RWPE2 (cell line): ENCODE data around the gene SRRM1.

ENCODE experiments used
- ATAC-seq: fragments of 200-7000 bp; cut with Tn5 transposase; 3 replicates; pipeline ENCODE4 v1.9.1; 2021; ENCODE audit warnings: low read depth
- DNase-seq: peaks from one replicate; pipeline ENCODE4 v3.0.0-alpha.2; 2020; ENCODE audit warnings: low spot score
- H3K27ac ChIP-seq: fragments of 450-650 bp; 2 replicates; pipeline ENCODE4 v1.5.1; 2017; ENCODE audit warnings: mild to moderate bottlenecking; ENCODE audit not compliant: poor library complexity, severe bottlenecking
- H3K27me3 ChIP-seq: fragments of 250-450 bp; sonication (Bioruptor Pico); 2 replicates; pipeline ENCODE4 v1.5.1; 2021; ENCODE audit warnings: mild to moderate bottlenecking, moderate library complexity; ENCODE audit not compliant: insufficient read depth, poor library complexity, severe bottlenecking
- H3K36me3 ChIP-seq: fragments of 250-450 bp; sonication (Bioruptor Pico); 2 replicates; pipeline ENCODE4 v1.5.1; 2020; ENCODE audit warnings: low read depth, mild to moderate bottlenecking, moderate library complexity
- H3K4me1 ChIP-seq: fragments of 250-450 bp; sonication (Bioruptor Pico); 2 replicates; pipeline ENCODE4 v1.5.1; 2021; ENCODE audit warnings: mild to moderate bottlenecking, moderate library complexity; ENCODE audit not compliant: insufficient read depth, poor library complexity, severe bottlenecking
- H3K4me3 ChIP-seq: fragments of 250-450 bp; sonication (Bioruptor Pico); 2 replicates; pipeline ENCODE4 v1.5.1; 2021; ENCODE audit warnings: mild to moderate bottlenecking, moderate library complexity; ENCODE audit not compliant: severe bottlenecking
- H3K9me3 ChIP-seq: fragments of 250-450 bp; sonication (Bioruptor Pico); 2 replicates; pipeline ENCODE4 v1.5.1; 2021; ENCODE audit warnings: mild to moderate bottlenecking, moderate library complexity; ENCODE audit not compliant: severe bottlenecking
- TF ChIP-seq, protein P1 (sequence below): fragments of 450-650 bp; IDR thresholded peaks from one replicate; pipeline ENCODE4 v1.5.1; 2017; ENCODE audit warnings: mild to moderate bottlenecking, moderate library complexity; ENCODE audit not compliant: poor library complexity, severe bottlenecking

Gene SRRM1, protein sequence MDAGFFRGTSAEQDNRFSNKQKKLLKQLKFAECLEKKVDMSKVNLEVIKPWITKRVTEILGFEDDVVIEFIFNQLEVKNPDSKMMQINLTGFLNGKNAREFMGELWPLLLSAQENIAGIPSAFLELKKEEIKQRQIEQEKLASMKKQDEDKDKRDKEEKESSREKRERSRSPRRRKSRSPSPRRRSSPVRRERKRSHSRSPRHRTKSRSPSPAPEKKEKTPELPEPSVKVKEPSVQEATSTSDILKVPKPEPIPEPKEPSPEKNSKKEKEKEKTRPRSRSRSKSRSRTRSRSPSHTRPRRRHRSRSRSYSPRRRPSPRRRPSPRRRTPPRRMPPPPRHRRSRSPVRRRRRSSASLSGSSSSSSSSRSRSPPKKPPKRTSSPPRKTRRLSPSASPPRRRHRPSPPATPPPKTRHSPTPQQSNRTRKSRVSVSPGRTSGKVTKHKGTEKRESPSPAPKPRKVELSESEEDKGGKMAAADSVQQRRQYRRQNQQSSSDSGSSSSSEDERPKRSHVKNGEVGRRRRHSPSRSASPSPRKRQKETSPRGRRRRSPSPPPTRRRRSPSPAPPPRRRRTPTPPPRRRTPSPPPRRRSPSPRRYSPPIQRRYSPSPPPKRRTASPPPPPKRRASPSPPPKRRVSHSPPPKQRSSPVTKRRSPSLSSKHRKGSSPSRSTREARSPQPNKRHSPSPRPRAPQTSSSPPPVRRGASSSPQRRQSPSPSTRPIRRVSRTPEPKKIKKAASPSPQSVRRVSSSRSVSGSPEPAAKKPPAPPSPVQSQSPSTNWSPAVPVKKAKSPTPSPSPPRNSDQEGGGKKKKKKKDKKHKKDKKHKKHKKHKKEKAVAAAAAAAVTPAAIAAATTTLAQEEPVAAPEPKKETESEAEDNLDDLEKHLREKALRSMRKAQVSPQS

DNA sequence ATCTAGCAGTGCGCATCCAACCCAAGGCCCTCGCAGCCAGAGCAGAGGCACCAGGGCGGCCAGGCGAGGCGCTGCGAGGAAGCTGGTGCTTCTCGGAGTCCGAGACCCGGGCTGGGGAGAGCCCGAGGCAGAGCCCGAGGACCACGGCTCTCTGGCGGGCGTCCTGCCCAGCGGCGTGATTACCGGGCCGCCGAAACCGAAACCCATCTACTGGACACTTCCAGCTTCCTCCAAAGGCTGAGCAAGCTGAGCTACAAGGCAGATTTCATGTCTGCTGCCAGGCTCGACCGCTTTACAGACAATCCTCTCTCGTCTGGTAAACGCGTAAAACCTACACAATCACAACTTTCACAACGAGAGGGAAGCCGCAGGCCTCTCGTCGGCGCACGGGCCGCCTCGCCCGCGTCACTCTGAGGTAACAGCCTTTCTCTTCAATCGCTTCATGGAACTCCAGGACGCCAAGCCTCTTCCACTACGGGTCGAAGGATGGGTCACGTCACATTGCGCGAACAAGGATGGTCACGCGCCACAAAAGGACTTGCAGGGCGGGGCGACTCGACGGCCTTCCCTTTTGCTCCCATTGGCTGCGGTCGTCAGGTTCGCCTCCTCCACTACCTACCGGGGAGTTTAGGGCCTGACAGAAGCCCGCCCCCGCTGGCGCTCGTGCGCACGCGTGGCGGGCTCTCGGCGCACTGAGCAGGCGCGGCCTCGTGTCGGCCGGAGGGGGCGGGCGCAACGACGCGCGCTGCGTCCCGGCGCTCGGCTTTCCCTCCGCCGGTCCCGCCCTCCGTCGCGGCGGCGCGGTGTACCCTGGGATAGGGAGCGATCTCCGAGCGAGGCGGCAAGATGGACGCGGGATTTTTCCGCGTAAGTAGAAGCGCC is at the start of gene SRRM1:
Gene SRRM1, plus strand, starts transcription at position 822 of the 882 bp plus-strand sequence. Its CDS starts 25 bp downstream, at position 847.
- peak; percentile 100 for DNase-seq
- TF ChIP-seq, protein P1, sequence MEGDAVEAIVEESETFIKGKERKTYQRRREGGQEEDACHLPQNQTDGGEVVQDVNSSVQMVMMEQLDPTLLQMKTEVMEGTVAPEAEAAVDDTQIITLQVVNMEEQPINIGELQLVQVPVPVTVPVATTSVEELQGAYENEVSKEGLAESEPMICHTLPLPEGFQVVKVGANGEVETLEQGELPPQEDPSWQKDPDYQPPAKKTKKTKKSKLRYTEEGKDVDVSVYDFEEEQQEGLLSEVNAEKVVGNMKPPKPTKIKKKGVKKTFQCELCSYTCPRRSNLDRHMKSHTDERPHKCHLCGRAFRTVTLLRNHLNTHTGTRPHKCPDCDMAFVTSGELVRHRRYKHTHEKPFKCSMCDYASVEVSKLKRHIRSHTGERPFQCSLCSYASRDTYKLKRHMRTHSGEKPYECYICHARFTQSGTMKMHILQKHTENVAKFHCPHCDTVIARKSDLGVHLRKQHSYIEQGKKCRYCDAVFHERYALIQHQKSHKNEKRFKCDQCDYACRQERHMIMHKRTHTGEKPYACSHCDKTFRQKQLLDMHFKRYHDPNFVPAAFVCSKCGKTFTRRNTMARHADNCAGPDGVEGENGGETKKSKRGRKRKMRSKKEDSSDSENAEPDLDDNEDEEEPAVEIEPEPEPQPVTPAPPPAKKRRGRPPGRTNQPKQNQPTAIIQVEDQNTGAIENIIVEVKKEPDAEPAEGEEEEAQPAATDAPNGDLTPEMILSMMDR = no peak

DNA sequence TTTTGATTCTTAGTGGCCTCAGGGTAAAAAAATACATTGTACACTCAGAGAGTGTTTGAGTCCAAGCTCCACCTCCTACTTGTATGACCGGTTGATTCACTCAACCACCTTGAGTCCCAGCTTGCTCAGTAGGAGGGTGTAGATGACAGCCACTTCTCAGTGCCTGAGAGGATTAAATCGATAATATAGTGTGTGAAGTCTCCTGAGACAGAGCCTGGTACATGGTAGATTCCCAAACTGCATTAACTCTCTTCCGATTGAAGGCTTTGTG is 48.8 kb upstream of the SRRM1 start:
- ATAC-seq = peak; percentile 55
- H3K9me3 ChIP-seq = no peaks in the 10 kb centered on the region
- H3K27me3 ChIP-seq = no peaks in the 10 kb centered on the region
- H3K27ac ChIP-seq = no peak overlapping the region
- TF ChIP-seq, protein P1 = no peak
- H3K4me1 ChIP-seq = peaks cover 3% of the 10 kb centered on the region
- no peaks in the 10 kb centered on the region for H3K36me3 ChIP-seq
- DNase-seq = no peak
- H3K4me3 ChIP-seq = no peak overlapping the region

More for the DNA sequence above, at the start of gene SRRM1:
- peaks cover 12% of the 10 kb centered on the region for H3K4me1 ChIP-seq
- peaks cover 35% of the 10 kb centered on the region for H3K36me3 ChIP-seq
- peak within 1 kb of the TSS; percentile 76 for H3K4me3 ChIP-seq
- no peaks in the 10 kb centered on the region for H3K9me3 ChIP-seq
- peak; percentile 89 for ATAC-seq
- H3K27ac ChIP-seq = peak within 1 kb of the TSS; percentile 83
- no peaks in the 10 kb centered on the region for H3K27me3 ChIP-seq

DNA sequence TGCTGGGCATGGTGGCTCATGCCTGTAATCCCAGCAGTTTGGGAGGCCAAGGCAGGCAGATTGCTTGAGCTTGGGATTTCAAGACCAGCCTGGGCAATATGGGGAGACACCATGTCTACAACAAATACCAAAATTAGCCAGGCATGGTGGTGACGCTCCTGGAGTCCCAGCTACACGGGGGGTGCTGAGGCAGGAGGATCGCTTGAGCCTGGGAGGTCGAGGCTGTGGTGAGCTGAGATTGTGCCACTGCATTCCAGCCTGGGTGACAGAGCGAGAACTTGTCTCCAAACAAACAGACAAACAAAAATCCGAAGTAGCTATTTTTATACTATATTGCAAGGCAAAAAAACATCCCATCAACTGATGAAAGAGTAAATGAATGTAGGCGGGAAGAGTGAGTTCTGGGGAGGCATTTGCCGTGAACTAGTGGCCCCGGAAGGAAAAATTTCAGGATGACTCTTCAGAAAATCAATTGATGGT is 46.7 kb upstream of the SRRM1 start:
- no peak for ATAC-seq

DNA sequence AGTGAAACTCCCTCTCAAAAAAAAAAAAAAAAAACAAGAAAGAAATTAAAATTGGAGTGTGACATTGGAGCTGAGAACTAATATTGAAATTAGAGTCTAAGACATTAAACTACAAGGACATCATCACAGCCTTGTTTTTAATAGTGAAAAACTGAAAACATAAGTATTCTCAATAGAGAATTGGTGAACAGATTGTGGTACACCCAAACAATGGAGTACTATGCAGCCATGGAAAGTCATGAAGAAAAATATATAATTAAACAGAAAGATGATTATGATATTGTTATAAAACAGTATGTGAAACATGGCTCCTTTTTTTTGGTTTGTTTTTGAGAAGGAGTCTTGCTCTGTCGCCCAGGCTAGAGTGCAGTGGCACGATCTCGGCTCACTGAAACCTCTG is 43.8 kb upstream of the SRRM1 start:
- Histone ChIP-seq H3K4me1 (no peaks in the 10 kb centered on the region), H3K9me3 (no peaks in the 10 kb centered on the region), H3K4me3 (no peak overlapping the region), H3K27me3 (no peaks in the 10 kb centered on the region), H3K36me3 (no peaks in the 10 kb centered on the region), H3K27ac (no peak overlapping the region)
- no peak for DNase-seq
- no peak for ATAC-seq
- TF ChIP-seq, protein P1 = no peak

More for the DNA sequence above, 46.7 kb upstream of the SRRM1 start:
- H3K4me3 ChIP-seq = no peak overlapping the region
- no peaks in the 10 kb centered on the region for H3K9me3 ChIP-seq
- no peaks in the 10 kb centered on the region for H3K27me3 ChIP-seq
- DNase-seq = no peak
- no peaks in the 10 kb centered on the region for H3K36me3 ChIP-seq
- H3K4me1 ChIP-seq = peaks cover 3% of the 10 kb centered on the region
- no peak overlapping the region for H3K27ac ChIP-seq
- TF ChIP-seq, protein P1 = no peak
